A549 (cell line): ENCODE data around the gene TAF12.

Experiments used
- BCL3 ChIP-seq: fragments of >200 bp; sonication (Bioruptor Twin); formaldehyde crosslinking; IDR thresholded peaks from 3 replicates; pipeline ENCODE4 v1.6.1; 2016
- CEBPB ChIP-seq, 2 experiments: fragments of >200 bp in 1 of 2; sonication (Bioruptor Twin) in 1 of 2; formaldehyde crosslinking in 1 of 2; IDR thresholded peaks; 2 replicates each; pipeline ENCODE4 v1.6.1; 2012 to 2016
- CHD2 ChIP-seq: fragments of 150-350 bp; IDR thresholded peaks from 2 replicates; pipeline ENCODE4 v1.6.1; 2014; ENCODE audit warnings: low read length; ENCODE audit not compliant: partially characterized antibody
- CTCF ChIP-seq: fragments of >200 bp; sonication (Bioruptor Twin); formaldehyde crosslinking; IDR thresholded peaks from 3 replicates; pipeline ENCODE4 v1.5.1; 2016
- HES2 ChIP-seq: fragments of >200 bp; sonication (Bioruptor Twin); formaldehyde crosslinking; IDR thresholded peaks from 2 replicates; pipeline ENCODE4 v1.6.1; 2016
- HMGXB4 ChIP-seq: fragments of 250-450 bp; sonication (Bioruptor Pico); IDR thresholded peaks from 2 replicates; pipeline ENCODE4 v1.5.0; 2021; ENCODE audit warnings: mild to moderate bottlenecking, moderate library complexity, borderline replicate concordance
- MAFK ChIP-seq: fragments of 450-650 bp; IDR thresholded peaks from 2 replicates; pipeline ENCODE4 v1.6.1; 2014; ENCODE audit not compliant: partially characterized antibody
- MAX ChIP-seq: IDR thresholded peaks from 2 replicates; pipeline ENCODE4 v1.6.1; 2012
- POLR2A ChIP-seq: IDR thresholded peaks from 2 replicates; pipeline ENCODE4 v1.6.1; 2012; ENCODE audit warnings: mild to moderate bottlenecking, low read length
- REST ChIP-seq: fragments of 200-600 bp; sonication (generic); IDR thresholded peaks from 2 replicates; pipeline ENCODE4 v1.6.1; 2016; ENCODE audit warnings: antibody characterized with exemption, mild to moderate bottlenecking, moderate library complexity
- SMC3 ChIP-seq: fragments of >200 bp; sonication (Bioruptor Twin); formaldehyde crosslinking; IDR thresholded peaks from 3 replicates; pipeline ENCODE4 v1.6.1; 2018; ENCODE audit warnings: inconsistent platforms
- TP53 ChIP-seq: fragments of 250-450 bp; sonication (Bioruptor Pico); IDR thresholded peaks from 2 replicates; pipeline ENCODE4 v1.5.0; 2021; ENCODE audit warnings: mild to moderate bottlenecking, moderate library complexity

GRCh38 chr1:28642056-28642846, 616 bp downstream of the TAF12 start:
- no peak for TF ChIP-seq CEBPB (IDR thresholded peaks at IDR 0.05)
- no peak for TF ChIP-seq MAX
- TF ChIP-seq CHD2 = no peak
- no peak for TF ChIP-seq CTCF
- TF ChIP-seq BCL3 = no peak
- TF ChIP-seq POLR2A = no peak
- TF ChIP-seq SMC3 = no peak
- TF ChIP-seq MAFK = no peak
- no peak for TF ChIP-seq HES2
- TF ChIP-seq TP53 (CRISPR knock-in tag) = no peak
- TF ChIP-seq HMGXB4 = no peak
- TF ChIP-seq REST = no peak
